OCI-LY7 (cell line): Measurements from ENCODE around the gene E4F1. TPM values are rescaled to one million over a fixed set of nuclear protein-coding genes. Genes with fewer than 3 reads are reported as not detected.

ENCODE experiments used
- BruUV-seq: library from RNA; stranded (reverse); fragments of 400-500 nt; replicated peaks from 2 replicates; lab custom pipeline; 2021; lab: Mats Ljungman, UMichigan
- CTCF ChIA-PET: fragments of 300-600 bp; sonication (Branson Sonifier 250); formaldehyde crosslinking; loops from one replicate; lab custom pipeline; 2022; ENCODE audit warnings: antibody characterized with exemption; ENCODE audit not compliant: unreplicated experiment; lab: Charles Lee
- POLR2A ChIA-PET: fragments of 300-600 bp; sonication (Branson Sonifier 250); formaldehyde crosslinking; loops from one replicate; lab custom pipeline; 2022; ENCODE audit warnings: antibody characterized with exemption; lab: Charles Lee
- DNase-seq: peaks from one replicate; pipeline ENCODE4 v3.0.0-alpha.2; 2015; ENCODE audit warnings: low spot score
- H2AFZ ChIP-seq: fragments of 200-600 bp; sonication (generic), shearing (Covaris generic); 2 replicates; pipeline ENCODE4 v1.6.1; 2014; ENCODE audit warnings: mild to moderate bottlenecking, antibody characterized with exemption, low read length, moderate library complexity
- H3K27ac ChIP-seq: fragments of 200-600 bp; sonication (generic); 2 replicates; pipeline ENCODE4 v1.5.1; 2014; ENCODE audit warnings: mixed run types, low read depth, mild to moderate bottlenecking, moderate library complexity, low read length, inconsistent platforms; ENCODE audit not compliant: poor library complexity, severe bottlenecking
- H3K36me3 ChIP-seq: fragments of 200-600 bp; sonication (generic); 2 replicates; pipeline ENCODE4 v1.6.1; 2014; ENCODE audit warnings: mild to moderate bottlenecking, antibody characterized with exemption, low read length, moderate library complexity, mixed read lengths; ENCODE audit not compliant: insufficient read depth
- H3K4me1 ChIP-seq: fragments of 200-600 bp; sonication (generic); 2 replicates; pipeline ENCODE4 v1.5.1; 2014; ENCODE audit warnings: mild to moderate bottlenecking, low read length; ENCODE audit not compliant: insufficient read depth, poor library complexity, severe bottlenecking
- H3K4me2 ChIP-seq: fragments of 200-600 bp; sonication (generic); 2 replicates; pipeline ENCODE4 v1.6.1; 2014; ENCODE audit warnings: mild to moderate bottlenecking, low read length
- H3K4me3 ChIP-seq: fragments of 200-600 bp; sonication (generic); 2 replicates; pipeline ENCODE4 v1.5.1; 2014; ENCODE audit warnings: mild to moderate bottlenecking, low read depth, low read length; ENCODE audit not compliant: poor library complexity, severe bottlenecking
- H3K79me2 ChIP-seq: fragments of 200-600 bp; sonication (generic); 2 replicates; pipeline ENCODE4 v1.6.1; 2016; ENCODE audit warnings: low read depth, mild to moderate bottlenecking, low read length, moderate library complexity, mixed read lengths; ENCODE audit not compliant: insufficient read depth
- H3K9me2 ChIP-seq: fragments of 200-600 bp; sonication (generic); 2 replicates; pipeline ENCODE4 v1.6.1; 2016; ENCODE audit warnings: mild to moderate bottlenecking, low read length, mixed read lengths; ENCODE audit not compliant: insufficient read depth
- H3K9me3 ChIP-seq: fragments of 200-600 bp; sonication (generic); 2 replicates; pipeline ENCODE4 v1.6.1; 2014; ENCODE audit warnings: mild to moderate bottlenecking, mixed run types, low read length, mixed read lengths
- H4K20me1 ChIP-seq: fragments of 200-600 bp; sonication (generic); 2 replicates; pipeline ENCODE4 v1.6.1; 2014; ENCODE audit warnings: mild to moderate bottlenecking, antibody characterized with exemption, low read length, moderate library complexity, mixed read lengths; ENCODE audit not compliant: insufficient read depth
- CTCF ChIP-seq: fragments of 200-600 bp; sonication (generic); conservative IDR thresholded peaks from 2 replicates; pipeline ENCODE4 v1.5.1; 2014; ENCODE audit warnings: mild to moderate bottlenecking, antibody characterized with exemption, low read length, moderate library complexity, mixed read lengths
- EZH2phosphoT487 ChIP-seq: fragments of 200-600 bp; sonication (generic); IDR thresholded peaks from 2 replicates; pipeline ENCODE4 v1.6.1; 2018; ENCODE audit warnings: low read depth, borderline replicate concordance, mild to moderate bottlenecking, mixed run types, antibody characterized with exemption, low read length, moderate library complexity, mixed read lengths
- intact Hi-C: fragments of 100-400 bp; cut with micrococcal nuclease; formaldehyde crosslinking; loops from one replicate; pipeline ENCODE4 v1.10.0; 2022; ENCODE audit not compliant: unreplicated experiment
- total RNA-seq, 2 experiments: library from RNA; depleted of rRNA in 1 of 2; stranded (reverse); fragments of >200 nt in 1 of 2; shearing (Covaris generic) in 1 of 2; gene quantifications; 2 replicates each; pipeline ENCODE4 v1.2.3, GENCODE V29; 2014 to 2022

Gene E4F1
- total RNA-seq, 2 experiments from 2014 or later, result 42.3 to 59.6 TPM

DNA sequence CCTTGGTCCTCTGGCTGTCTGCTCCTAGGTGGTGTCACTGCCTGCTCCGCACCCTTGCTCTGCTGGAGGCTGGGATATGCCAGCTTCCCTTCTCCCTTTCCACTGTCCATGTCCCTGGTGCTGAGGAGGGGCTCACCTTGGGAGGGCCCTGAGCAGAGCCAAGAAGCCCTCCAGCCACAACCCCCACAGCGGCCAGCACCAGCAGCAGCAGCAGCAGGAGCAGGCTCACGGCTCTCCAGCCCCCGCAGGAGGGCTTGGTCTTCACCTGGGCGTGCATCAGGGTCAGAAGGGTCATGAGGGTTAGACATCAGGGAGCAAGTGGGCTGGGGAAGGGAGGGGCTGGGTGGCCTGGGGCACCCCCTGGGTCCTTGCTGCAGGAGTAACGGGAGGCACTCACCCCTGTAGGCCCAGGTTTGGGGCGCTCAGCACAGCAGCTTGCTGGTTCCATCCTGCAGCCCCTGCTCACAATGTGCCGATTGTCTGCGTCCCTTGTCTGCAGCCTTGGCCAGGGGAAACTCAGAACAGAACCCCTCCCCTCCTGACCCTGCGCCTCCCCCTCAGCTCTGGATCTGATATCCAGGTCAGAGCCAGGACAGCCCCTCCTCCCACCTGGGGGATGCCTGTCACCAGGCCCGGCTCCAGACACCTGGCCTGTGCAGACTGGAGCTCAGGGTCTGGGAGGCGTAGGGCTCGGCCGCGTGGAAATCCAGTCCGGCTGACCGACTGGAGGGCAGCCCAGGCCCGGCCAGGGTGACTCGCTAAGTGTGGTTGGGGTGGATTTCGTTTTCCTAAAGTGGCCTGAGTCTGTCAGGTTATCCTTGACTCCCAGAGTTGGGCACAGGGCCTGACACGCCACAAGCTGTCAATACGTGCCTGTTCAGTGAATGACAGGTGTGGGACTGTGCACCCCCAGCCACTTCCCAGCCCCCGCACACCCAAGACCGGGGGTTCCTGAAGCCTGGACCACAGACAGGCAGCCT, 12.7 kb upstream of the E4F1 start, which contains the start of gene BRICD5:
Gene BRICD5 (minus strand): TSS at position 478 of the 980 bp plus-strand sequence. CDS start 30 bp downstream, at position 448.
- ChIA-PET CTCF (no interaction called here), POLR2A (no interaction called here)
- Histone ChIP-seq H4K20me1 (peaks cover 13% of the 10 kb centered on the region; the same call in 1 of the 2 replicates), H3K4me1 (peaks cover 26% of the 10 kb centered on the region), H3K4me2 (peak within 1 kb of the TSS; percentile 78; the same call in 1 of the 2 replicates), H3K79me2 (peaks cover 30% of the 10 kb centered on the region; the same call in 1 of the 2 replicates), H3K9me3 (no peaks in the 10 kb centered on the region), H3K36me3 (peaks cover 46% of the 10 kb centered on the region), H3K9me2 (no peaks in the 10 kb centered on the region), H3K27ac (no peak within 1 kb of the TSS), H2AFZ (no peak within 1 kb of the TSS), H3K4me3 (no peak within 1 kb of the TSS)
- no peak for TF ChIP-seq CTCF
- TF ChIP-seq EZH2phosphoT487, result no peak
- DNase-seq, result no peak
- intact Hi-C loops, result no loop called here
- no TSS peak for BruUV-seq

DNA sequence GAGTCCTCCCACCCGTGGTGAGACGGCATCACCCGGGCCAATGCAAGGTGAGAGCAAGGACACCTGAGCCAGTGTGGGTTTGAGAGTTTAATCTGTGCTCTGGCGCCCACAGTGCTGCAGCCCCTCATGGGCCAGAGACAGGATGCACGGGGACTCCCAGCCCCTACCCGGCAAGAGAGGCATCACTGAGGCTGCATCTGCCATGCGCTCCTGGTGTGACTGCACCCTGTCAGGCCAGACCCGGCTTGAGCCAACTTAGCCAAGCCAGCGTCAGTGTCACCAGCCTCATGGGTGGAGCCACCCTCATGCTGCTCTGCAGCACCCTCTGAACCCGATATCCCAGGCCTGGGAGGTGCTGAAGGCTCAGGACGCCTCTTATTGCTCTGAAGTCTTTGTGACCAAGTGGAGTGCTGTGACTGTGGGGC, 11.5 kb upstream of the E4F1 start:
- H3K9me2 ChIP-seq, result no peaks in the 10 kb centered on the region
- H3K27ac ChIP-seq, result no peak overlapping the region
- ChIA-PET CTCF (no interaction called here), POLR2A (interaction anchor here (0.6 kb wide), 1 partner anchor 52 kb away, joined by 3 read pairs; no protein-coding TSS in a partner anchor)
- TF ChIP-seq EZH2phosphoT487 (no peak), CTCF (no peak)
- no peaks in the 10 kb centered on the region for H3K9me3 ChIP-seq
- BruUV-seq, result no TSS peak
- peaks cover 27% of the 10 kb centered on the region for H3K4me1 ChIP-seq
- DNase-seq, result no peak
- H4K20me1 ChIP-seq, result peaks cover 13% of the 10 kb centered on the region; the same call in 1 of the 2 replicates
- intact Hi-C loops, result no loop called here
- peak overlapping the region; percentile 98 for H3K4me3 ChIP-seq
- H3K79me2 ChIP-seq, result peaks cover 26% of the 10 kb centered on the region; the same call in 1 of the 2 replicates
- peaks cover 47% of the 10 kb centered on the region for H3K36me3 ChIP-seq
- no peak overlapping the region for H2AFZ ChIP-seq
- peak overlapping the region; percentile 78 for H3K4me2 ChIP-seq
